NOMO-1 treated with DMSO at 0.1 percent for 48 hours (cell line): Measurements from ENCODE around the gene MYRF.
A peak's percentile ranks its signal among the peaks of the same experiment; 100 is the strongest.

ENCODE experiments used
- DNase-seq: peaks from one replicate; lab custom pipeline; 2025; ENCODE audit not compliant: unreplicated experiment; lab: John Stamatoyannopoulos, UW

Gene MYRF

DNA sequence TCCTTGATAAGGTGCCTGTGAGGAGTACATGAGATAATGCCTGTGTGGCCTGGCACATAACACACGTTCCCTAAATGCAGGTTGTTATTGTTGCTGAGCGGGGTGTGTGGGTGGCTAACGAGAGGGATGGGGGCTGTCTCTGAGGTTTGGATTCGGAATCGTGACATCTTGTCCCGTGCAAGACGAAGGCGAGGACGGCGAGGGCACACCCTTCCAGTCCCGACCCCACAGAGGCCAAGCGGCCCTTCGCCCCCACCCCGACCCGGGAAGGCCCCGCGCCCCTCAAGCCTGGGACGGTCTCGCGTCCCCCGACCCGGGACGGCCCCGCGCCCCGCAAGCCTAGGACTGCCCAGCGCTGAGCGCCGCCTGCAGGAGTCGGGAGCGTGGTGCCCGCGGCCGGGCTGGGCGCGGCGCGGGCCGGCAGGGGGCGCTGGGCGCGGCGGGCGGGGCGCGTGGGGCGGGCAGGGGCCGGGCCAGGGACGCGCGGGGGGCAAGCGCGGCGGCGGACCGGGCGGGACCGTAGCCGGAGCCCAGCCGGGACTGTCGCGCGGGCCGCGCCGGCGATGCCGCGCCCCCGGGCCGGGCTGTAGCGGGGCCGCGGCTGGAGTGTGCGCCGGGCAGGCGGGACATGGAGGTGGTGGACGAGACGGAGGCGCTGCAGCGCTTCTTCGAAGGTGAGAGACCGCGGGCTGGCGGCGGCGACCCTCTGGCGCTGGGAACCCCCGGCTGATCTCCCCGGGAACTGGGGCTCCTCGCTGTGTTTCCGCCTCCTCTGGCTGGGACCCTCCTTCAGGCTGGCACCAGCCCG is at the start of gene MYRF:
Gene MYRF, plus strand, starts transcription at position 520 of the 808 bp plus-strand sequence. Its CDS starts 109 bp downstream, at position 629.
- peak; percentile 31 for DNase-seq

DNA sequence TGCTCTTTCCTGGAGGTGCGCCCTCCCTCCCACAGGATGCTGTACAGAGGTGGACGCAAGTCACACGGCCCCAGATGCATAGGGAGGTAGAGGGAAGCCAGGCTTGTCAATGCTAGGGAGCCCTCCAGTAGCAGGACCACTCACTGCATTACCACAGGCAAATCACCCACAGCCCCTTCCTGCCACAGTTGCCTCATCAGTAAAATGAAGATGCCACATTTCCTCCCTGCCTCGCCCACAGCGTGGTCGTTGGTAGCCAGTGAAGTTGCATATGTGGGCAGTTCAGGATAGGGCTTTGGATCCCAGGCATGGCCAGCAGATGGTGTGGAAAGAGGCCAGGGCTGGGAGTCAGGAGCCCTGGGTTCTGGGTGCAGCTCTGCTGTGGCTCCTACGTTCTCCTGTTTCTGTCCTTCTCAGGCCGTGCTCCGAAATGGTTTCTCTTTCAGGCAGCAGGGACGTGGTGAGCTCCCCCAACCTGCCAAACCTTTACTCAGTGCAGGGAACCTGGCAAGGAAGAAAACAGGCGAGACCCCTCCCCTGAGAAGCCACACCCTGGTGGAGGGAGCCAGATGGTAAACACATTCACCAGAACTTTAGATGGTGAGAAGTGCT is 49.6 kb upstream of the MYRF start:
- DNase-seq, result peak; percentile 16

DNA sequence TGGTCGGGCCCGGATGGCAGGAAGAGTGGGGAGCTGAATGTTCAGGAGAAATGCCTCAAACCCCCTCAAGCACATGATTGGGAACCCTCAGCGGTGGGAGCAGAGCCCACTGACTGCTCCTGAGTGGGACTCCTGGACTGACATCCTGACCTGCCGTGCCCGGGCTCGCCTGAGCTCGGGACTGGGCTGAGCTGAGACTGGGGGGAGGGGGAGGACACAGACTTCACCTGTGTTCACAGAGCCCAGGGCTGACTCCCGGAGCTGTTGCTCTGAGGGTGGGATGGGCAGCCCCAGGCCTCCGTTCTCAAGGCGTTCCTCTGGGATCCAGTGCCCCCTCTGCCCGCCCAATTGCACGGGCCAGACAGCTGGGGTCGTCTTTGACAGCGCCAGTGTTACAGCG is 47.6 kb upstream of the MYRF start:
- no peak for DNase-seq

DNA sequence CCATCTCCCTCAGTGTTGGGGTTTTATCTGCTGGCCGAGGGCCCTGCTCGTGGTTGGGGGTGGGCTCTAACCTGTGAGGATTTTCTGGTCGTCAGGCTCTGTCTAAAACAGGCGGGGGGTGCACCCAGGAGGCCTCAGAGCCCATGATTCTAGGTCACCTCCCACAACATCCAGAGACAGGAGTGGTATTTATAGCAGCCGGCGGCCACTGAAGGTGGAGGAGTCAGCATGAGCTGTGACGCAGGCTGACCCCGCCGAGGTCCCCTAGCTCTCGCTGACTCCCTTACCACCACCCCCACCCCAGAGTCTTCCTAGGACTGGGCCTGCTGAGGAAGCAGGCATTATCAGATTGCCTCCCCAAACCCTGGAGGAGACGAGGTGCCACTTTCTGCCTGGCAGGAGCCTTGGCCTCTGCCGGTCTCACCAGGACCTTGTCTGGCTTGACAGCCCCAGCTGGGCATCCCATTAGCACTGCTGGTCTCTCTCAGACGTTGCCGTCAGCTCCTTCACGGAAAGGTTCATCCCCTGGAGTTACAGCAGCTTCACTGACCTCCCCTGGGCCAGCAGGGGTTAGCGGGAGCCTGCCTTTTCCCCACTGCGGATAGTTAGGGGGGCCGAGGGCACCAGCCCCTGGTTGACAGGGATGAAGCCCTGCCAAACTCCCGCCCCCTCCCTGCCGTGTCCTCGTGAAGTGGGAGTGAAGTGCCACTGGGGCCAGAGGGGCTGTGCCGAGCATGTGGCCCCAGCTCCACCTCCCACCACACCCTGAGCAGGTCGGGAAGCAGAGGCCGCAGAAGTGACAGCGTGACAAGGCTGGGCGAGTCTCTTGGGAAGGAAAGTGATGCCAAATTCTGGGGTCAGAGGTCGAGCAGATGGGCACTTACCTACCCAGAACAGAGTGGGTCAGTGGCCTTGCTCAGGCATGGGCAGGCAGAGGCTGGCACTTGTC is 45.7 kb upstream of the MYRF start:
- DNase-seq, result no peak

DNA sequence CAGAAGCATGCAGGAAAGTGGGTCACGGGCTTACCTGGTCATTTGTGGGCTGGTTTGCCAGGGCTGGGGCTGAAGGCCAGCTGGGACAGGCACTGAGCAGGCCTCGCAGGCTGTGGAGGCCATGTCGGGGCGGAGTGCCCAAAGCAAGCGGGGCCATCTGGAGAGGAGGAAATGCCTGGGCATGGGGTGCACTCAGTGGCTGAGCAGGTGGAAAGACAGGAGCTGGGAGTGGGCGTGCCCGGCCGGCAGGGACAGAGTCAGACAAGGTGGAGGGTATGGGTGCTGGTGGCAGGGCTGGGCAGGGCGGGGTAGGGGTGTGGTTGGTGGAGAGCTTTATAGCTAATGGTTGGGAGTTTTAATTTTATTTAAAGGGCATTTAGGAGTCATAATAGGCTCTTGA is 44.9 kb upstream of the MYRF start:
- DNase-seq, result no peak

DNA sequence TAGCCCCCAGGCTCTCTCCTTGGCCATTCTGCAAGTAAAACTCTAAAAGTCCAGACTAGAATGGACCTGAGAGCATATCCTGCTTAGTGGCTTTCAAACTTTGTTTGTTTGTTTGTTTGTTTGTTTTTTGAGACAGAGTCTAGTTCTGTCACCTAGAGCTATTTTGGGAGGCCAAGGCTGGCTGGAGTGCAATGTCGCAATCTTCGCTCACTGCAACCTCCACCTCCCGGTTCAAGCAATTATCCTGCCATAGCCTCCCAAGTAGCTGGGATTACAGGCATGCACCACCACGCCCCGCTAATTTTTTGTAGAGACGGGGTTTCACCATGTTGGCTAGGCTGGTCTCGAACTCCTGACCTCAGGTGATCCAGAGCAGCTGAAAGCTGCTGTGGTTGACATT is 43.3 kb upstream of the MYRF start:
- DNase-seq, result no peak

DNA sequence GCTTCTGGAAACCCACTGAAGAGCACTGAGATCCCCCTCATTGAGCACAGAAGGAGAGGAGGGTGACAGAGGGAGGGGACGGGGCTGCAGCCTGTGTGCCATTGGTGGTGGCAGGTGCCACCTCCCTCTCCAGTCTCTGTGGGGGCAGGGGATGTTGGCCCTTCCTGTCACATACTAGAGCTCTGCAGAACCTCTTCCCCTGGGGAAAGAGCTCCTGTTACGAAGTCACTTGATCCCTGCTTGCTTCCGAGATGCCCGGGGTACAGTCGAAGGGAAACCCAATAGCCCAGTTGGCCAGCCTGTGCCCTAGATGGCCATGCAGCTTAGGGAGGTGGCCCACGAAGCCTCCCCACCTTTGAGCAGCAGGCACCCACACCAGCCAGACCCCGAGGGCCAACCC is 42.9 kb upstream of the MYRF start:
- DNase-seq, result no peak

DNA sequence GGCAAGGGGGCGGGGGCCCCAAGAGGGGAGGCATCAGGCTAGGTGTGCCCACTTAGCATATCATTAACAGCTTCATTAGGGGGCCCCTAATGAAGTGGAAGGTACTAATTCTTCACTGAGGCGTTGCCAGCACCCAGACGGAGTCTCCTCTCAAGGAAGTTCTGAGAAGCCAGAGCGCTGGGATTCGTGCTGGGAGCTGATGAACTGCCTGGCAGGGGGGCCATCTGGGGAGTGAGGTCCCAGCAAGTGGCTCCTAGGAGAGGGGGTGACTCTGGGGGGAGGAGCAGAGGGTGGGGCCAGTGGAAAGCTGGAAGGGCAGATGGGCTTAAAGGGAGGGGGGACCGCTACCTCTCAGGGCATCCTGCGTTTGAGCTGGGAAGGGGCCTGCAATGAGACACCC is 42.4 kb upstream of the MYRF start:
- no peak for DNase-seq

DNA sequence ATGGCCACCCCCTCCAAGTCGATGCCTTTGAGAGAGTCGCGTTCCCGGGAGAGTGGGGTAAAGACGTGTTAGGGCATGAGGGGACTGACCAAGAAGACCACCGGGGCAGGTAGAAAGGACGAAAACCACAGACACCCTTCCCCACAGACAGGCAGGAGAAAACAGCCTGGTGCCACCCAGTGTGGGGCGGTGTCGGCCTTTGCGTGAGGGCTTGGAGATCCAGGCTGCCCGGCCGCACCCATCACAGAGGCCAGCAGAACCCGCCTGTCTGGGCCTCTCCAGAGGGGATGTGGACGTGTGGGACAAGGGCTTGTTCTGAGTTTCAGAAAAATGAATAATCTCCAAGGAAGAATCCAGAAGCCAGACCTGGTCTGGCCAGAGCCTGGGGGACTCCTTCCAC is 41.4 kb upstream of the MYRF start:
- no peak for DNase-seq

DNA sequence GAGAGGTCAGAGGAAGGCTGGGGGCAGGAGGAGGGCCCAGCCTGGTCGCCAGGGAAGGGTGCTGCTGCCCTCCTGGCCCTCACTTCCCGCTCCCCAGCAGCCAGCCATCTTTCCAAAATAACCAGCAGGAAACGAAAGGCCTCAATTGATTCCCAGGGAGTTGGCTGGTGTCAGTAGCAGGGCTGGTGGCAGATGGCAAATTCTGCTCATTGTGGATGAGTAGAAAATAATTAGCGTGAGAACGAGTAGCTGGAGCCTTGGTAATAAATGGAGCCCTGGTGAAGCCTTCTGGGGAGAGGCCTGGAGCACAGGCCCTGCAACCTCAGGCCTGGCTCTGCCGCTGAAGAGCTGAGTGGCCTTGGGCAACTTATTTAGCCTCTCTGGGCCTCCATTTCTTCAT is 40.9 kb upstream of the MYRF start:
- DNase-seq, result no peak

DNA sequence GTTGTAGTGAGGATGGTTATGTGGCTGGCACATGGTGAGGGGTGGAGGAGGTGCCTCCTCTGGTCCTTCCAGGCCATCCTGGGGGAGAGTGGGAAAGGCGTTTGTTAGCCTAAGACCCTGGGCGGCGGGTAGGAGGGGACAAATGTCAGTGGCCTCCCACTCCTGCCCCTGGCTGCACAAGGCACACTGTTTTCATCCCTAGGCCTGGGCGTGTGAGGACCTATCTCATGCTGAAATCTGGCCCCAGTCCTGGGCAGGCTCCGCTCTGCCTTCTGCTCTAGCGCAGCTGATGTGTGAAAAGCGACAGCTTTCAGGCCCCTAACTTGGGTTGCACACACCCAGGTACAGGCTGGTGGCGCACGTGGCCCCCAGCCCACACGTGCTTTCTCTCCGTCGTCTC is 40.1 kb upstream of the MYRF start:
- no peak for DNase-seq

DNA sequence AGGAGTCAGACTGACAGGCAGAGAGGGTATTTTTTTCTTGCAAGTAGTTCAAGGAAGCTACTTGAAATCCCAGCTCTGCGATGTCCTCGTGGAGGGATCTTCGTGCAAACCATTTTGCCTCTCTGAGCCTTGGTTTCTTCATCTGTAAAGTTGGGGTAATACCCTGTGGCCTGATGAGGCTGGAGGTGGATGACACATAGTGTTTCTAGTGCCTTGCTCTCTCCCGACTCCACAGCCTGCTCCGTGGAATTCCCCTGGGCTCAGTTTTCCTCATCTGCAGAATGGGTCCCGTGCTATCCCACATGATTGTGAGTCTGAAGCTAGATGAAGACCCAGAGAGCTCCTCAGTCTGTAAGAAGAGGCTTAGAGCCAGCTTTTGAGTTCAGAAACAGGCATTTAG is 39.6 kb upstream of the MYRF start:
- no peak for DNase-seq

DNA sequence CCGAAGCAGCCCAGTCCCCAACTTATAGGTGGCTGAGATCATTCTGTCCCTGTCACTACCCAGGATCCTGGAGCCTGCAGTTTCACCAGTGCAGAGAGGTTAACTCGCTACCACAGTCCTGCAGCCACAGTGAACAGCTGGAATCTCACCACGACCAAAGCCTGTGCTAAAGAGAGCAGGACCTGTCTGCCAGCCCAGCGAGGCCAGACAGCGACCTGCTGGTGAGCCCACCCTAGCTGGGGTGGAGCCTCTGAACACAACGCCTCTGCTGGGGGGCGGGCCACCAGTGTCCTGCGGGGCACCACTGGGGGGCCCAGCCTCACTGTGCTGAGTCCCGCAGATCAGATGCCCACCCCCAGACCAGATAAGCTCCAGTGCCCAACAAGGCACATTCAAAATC is 39.0 kb upstream of the MYRF start:
- DNase-seq, result no peak

DNA sequence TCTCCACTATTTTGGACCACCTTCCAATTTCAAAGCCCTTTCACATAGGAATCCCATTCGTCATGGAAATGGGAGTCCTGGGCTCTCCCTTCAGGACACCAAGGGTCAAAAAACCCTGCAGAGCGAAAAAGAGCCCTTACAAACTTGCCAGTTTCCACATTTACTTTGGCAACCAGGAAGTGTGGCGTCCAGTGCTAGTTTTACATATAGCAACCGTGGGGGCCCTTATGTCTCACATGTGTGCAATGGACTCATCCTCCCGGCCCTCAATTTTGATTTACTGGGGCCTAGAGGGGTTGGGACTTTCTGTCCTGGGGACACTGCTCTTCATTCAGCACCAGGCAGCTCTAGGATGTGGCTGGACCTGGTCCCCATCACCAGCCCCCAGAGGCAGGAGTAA is 38.5 kb upstream of the MYRF start:
- peak; percentile 16 for DNase-seq

DNA sequence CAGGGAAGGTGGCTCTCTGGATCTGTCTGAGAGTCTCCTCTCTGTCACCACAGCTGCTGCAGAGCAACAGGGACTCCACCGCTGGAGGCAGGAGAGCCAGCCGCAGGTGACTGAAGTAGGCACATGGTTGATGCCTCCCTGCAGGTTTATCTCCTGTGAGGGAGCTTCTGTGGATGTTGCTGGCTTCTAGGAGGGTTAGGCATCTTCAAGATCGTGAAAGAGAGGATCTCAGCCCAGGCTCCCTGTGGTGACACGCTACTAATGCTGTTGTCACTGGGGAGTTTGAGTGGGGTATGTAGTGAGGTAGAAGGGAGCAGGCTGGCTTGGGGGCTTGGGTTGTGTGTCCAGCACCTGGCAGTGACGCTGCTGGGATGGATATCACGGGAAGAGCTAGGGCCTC is 38.1 kb upstream of the MYRF start:
- no peak for DNase-seq

DNA sequence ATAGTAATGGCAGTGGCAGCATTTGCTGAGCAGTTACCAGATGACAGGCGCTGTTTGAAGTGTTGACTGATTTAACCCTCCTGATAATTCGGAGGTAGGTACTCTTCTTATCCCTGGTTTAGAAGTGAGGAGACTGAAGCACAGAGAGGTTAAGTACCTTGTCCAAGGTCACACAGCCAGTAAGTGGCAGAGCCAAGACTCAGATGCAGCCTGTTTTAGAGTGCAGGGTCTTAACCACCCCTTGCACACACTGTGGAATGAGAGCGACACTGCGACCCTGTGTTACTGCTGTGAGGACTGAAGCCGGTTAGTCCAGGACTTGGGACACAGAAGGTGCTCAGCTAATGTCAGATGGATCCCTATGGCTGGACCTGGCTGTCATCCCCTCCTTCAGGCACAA is 37.5 kb upstream of the MYRF start:
- DNase-seq, result no peak

DNA sequence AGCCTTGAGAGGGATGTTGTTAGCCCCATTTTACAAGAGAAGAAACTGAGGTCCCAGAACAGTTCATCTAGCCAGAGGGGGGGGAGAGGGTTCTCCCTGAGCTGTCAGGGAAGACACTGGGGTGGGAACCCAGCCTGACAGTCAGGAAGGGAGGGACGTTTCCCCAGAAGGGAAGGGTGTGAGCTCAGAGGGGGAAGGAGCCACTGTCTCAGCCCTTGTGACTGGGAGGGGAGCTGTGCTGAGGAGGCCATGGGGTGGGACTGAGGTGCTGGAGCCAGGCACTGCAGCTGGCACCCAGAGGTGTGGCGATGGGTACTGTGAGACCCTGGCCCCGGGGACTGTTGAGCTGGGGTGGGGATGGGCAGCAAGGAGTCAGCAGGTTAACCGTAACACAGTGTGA is 36.6 kb upstream of the MYRF start:
- DNase-seq, result no peak

DNA sequence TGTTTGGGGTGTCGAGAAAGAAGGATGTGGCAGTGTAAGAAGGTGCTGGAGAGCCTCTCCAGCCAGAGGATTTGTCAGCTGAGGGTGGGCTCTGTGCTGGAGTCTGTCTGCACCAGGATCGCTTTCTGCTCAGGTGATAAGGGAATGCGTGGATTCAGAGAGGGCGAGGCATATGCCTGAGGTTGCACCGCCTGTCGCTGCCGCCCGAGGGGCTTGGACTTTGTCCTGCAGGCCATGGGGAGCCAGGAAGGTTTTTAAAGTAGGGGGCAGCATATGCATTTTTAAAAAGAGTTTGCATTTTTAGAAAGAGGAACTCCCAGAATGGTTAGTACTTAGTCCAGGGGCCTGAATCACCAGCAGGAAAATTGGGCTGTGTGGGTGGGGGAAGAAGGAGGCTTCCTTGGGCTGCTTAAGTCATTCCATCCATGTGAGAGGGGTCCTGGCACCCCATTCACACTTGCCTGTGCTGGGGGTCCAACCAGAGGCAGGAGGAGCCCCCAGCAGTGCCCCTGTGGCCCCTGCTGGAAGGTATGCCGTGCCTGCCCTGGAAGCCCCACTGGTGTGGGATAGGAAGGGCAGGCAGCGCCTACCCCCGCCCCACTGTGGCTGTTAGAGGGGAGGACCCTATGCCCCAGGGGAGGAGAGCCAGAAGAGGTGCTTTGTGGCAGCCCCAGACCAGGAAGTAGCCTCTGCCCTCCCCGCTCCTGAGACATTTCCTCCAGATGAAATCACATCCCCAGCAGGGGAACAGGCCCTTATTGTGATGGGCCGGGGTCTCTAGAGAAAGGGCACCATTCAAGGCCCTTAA is 35.8 kb upstream of the MYRF start:
- DNase-seq, result peak; percentile 56

DNA sequence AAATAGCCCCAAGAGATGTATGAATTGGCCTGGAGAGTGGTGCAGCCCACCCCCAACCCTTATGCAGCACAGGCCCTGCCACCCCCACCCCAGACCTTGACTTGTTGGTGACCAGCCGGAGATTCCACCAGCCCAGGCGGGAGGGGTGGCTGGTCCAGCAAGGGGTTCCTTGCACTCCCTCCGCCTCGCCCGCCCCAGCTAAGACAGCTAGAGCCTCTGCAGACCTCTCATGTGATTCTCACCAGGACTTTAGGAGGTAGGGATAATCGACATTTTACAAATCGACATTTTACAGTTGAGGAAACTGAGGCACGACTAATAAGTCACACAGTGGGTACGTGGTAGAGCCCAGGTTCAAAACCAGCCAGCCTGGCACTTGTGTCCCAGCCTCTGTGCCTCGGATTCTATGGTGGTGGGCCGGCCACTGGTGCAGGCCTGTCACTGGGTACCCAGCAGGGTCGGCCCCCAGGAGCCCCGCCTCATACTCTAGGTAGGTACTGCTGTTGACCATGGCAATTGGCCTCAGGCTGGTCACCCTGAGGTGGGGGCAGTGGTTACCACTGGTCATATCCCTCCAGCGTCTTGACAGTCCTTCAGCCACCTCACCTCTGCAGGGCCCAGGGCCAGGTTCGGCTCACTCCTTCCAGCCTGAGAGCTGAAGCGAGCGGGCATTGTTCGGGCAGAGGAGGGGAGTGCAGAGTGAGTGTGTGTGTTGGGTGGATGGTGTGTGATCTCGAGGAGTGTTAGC is 35.0 kb upstream of the MYRF start:
- DNase-seq, result no peak

DNA sequence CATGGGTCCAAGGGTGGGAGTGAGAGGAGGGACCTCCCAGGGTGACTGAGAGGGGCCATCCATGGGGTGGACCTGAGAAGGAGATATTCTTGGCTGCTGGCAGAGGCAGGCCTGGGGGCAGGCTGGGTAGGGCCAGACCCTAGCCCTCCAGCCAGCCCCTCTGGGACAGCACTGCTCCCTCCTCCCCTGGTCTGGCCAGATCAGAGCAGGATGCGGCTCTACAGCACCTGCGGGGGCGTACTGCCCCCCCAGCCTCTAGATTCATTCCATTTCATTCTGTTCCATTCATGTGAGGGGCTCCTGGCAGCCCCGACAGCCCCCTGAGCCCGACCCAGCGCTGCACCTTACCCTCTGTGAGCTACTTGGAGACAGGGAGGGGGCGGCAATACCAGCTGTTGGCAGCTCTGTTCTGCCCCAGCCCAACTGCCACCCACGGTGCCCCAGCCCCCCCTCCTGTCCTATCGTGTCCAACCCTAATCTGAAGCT is 34.3 kb upstream of the MYRF start:
- DNase-seq, result no peak
